Stimulated activated CD4-positive, alpha-beta T cell treated with anti-CD3 and anti-CD28 coated beads, Interleukin-1b, Interleukin-23, amount 100 ng/mL, for 4 hours (primary cell): ENCODE data around the gene PSMA7.
"Not testable (repeated sequence)": the region's sequence is repeated elsewhere in the genome, so short reads cannot be mapped to it uniquely, and the experiment has no call there.

Experiments used
- DNase-seq, 2 donors: peaks; one replicate each; pipeline ENCODE4 v3.0.0-alpha.2; 2020; ENCODE audit warnings: low read depth in 2 of 2

Gene PSMA7

GRCh38 chr20:62156254-62156556 is 13.0 kb upstream of the PSMA7 start:
- no peak for DNase-seq

- DNase-seq, result no peak
Measured at GRCh38 chr20:62155428-62156253, 12.4 kb upstream of the PSMA7 start.

- no peak for DNase-seq
Measured at GRCh38 chr20:62151835-62152364, 8.7 kb upstream of the PSMA7 start.

GRCh38 chr20:62151225-62151624 is 8.0 kb upstream of the PSMA7 start:
- DNase-seq, result no peak

GRCh38 chr20:62150310-62150575 is 7.0 kb upstream of the PSMA7 start:
- no peak for DNase-seq

GRCh38 chr20:62149532-62150309 is 6.5 kb upstream of the PSMA7 start:
- DNase-seq, result no peak

GRCh38 chr20:62148908-62149314 is 5.7 kb upstream of the PSMA7 start:
- DNase-seq, result no peak

- not testable (repeated sequence) for DNase-seq
Measured at GRCh38 chr20:62148383-62148782, 5.2 kb upstream of the PSMA7 start.

- no peak for DNase-seq
Measured at GRCh38 chr20:62147528-62147927, 4.3 kb upstream of the PSMA7 start.

- no peak for DNase-seq
Measured at GRCh38 chr20:62147125-62147524, 3.9 kb upstream of the PSMA7 start.

- DNase-seq, result no peak
Measured at GRCh38 chr20:62146019-62146755, 3.0 kb upstream of the PSMA7 start.

- no peak for DNase-seq
Measured at GRCh38 chr20:62145688-62146018, 2.5 kb upstream of the PSMA7 start.

- peak; percentile 38 to 58 for DNase-seq
Measured at GRCh38 chr20:62143957-62144825, 997 bp upstream of the PSMA7 start.

GRCh38 chr20:62142252-62143080 is 728 bp downstream of the PSMA7 start:
- DNase-seq, result no peak

GRCh38 chr20:62141397-62142251 is 1.6 kb downstream of the PSMA7 start:
- DNase-seq, result no peak

GRCh38 chr20:62141043-62141396 is 2.2 kb downstream of the PSMA7 start:
- DNase-seq, result no peak

- no peak for DNase-seq
Measured at GRCh38 chr20:62139636-62140035, 3.6 kb downstream of the PSMA7 start.

- no peak for DNase-seq
Measured at GRCh38 chr20:62138912-62139311, 4.3 kb downstream of the PSMA7 start.

- DNase-seq, result no peak
Measured at GRCh38 chr20:62138204-62138543, 5.0 kb downstream of the PSMA7 start.
